GM21786 (cell line): ENCODE data around the gene FNBP1L.

ENCODE experiments used
- ATAC-seq: cut with Tn5 transposase; IDR thresholded peaks from one replicate; pipeline ENCODE4 v1.9.1; 2021; ENCODE audit not compliant: unreplicated experiment

Gene FNBP1L

DNA sequence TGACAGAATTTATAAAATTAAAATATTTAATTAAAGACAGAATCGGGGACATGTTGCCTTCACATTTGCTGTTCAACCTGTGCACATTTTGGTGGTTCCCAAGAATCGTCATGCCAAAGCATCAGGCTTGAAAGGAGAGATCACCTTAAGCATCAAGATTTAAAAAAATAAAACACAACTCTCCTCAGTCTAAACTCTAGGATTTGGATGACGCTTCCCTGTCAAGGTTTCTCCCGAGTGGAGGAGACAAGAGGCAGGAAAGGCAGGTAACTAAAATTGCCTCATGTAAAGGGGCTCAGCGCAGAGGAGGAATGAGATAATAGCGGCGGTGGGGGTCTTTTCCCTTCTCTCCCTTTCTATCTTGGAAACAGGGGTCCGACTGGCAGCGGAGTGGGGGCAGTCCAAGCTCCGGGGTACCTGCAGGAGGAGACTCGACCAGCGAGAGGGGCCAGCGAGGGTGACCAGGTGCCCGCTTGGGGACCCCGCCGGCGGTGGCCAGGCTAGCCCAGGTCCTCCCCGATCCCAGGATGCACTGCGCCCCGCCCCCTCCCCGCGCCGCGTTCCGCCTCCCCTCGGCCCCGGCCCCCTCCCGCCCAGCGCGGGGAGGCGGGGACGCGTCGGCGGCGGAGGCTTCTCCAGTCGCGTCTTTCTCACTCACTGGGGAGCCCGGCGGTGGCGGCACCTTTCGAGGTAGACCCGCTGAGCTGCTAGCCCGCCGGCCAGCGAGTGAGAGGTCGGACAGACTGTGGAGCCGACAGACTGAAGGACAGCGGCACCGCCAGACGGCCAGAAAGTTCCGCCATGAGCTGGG lies at the start of gene FNBP1L:
Gene FNBP1L (plus strand): TSS at position 638 of the 811 bp plus-strand sequence. CDS start 164 bp downstream, at position 802.
- ATAC-seq = no peak

DNA sequence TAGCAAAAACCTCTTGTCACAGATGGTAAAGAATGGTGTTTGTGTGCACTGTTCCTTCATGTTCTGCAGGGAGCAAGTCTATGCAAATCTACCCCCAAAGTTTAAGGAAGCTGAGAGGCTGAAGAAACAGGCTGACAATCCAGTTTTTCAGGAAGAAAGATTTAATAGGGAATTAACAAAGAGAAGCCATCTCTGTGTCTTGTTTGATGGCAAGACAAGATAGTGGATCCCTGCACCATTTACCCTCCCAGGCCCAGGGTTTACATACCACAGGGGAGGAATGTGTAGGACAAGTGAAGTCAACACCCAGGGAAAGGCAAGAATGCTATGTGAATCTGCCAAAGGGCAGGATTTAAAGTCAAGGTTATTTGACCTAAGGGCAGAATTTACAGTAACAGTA lies 48.1 kb upstream of the FNBP1L start:
- ATAC-seq = no peak

DNA sequence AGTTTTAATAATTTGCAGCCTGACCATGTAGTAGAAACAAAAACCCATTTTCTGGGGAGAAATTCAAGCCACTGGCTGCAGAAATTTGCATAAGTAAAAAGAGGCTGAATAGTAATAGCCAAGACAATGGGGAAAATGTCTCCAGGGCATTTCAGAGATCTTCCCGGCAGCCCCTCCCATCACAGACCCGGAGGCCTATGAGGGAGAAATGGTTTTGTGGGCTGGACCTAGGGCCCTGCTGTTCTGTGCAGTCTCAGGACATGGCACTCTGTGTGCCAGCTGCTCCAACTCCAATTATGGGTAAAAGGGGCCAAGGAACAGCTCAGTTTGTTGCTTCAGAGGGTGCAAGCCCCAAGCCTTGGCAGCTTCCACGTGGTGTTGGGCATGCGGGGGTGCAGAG lies 39.7 kb upstream of the FNBP1L start:
- ATAC-seq = no peak

DNA sequence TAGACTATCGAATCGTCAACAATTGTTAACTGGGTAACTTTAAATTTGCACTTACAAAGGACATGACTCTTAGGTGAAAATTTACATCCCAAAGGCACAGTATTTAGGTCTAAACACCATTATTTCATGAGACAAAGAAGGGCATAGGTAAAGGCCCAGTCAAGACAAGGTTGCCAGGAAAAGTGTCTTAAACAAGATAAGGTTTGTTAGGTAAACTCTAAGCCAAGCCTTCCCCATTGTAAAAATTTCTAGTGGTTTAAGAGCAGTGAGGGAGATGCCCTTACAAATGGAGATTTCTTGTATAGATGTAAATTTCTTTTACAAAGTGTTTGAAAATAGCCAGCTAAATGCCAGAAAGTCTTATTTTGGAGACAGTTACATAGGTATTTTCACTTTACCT lies 36.9 kb upstream of the FNBP1L start:
- ATAC-seq = no peak

DNA sequence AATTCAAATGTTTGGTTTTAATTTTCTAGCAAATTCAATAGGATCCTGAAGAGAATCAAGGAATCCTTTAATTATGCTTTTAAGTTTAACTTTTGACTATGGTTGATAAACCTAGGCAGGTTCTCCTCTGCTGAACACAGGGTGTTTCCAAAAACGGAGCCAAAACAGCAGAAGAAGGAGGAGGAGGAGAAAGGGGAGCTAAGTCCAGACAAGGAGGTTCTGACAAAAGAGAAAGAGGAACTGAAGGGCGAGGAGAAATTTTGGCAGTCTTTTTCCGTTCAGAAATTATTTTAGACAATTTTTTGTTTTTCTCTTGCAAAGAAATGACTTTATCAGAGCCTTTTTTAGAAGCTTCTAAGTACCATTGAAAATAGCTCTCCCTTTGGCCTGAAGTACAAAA lies 33.2 kb upstream of the FNBP1L start:
- no peak for ATAC-seq

DNA sequence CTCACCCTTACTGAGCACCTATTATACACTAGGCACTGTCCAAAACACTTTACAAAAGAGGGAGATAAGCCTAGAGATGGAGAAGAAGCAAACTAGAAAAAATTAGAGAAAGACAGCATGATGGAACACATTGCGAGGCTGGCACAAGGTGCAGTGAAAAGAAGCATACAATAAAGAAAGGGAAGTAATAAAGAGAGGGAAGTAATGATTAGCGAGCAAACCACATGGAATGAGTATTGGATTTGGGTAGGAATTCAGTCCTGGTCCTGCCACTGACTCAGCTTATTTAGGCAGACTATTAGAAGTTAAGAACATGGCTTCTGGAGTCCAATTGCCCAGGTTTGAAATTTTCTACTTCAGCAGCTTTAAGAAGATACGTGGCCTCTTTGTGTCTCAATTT lies 32.6 kb upstream of the FNBP1L start:
- ATAC-seq = no peak

DNA sequence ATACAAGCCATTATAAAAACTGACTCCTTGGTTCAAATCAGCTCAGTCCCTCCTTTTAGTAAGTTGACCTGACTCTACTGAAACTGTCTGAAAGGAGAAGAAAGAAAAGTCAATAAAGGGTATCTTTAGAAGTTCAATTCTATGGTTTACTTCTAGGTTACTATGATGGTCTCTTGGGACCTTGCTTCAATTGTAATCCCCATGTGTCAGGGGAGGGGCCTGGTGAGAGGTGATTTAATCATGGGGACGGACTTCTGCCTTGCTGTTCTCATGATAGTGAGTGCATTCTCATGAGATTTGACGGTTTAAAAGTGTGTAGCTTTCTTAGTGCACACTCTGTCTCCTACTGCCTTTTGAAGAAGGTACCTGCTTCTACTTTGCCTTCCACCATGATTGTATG lies 31.7 kb upstream of the FNBP1L start:
- no peak for ATAC-seq

DNA sequence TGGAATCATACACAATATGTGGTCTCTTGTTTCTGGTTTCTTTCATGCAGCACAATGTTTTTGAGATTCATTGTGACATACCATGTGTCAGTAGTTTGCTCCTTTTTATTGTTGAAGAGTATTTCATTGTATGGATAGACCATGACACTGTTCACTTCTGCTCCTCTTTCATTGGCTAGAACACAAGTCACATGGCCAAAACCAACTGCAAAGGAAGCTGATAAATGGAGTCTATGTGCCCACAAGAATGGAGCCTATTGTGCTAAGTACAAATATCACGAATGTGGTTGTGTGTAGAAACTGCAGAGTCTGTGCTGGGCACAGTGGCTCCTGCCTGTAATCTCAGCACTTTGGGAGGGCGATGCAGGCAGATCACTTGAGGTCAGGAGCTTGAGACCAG lies 28.6 kb upstream of the FNBP1L start:
- ATAC-seq = no peak

DNA sequence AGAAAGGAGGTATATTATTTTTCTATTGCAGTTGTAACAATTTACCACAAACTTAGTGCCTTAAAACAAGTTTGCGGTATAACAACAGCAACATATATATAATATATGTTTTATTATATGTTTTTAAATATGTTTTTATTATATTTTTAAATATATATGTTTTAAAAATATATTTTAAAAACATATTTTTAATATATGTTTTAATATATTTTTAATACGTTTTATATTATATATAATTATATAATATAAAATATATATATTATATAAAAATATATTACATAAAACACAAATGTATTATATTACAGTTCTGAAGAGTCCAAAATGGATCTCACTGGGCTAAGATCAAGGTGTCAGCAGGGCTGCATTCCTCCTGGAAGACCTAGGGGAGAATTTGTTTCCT lies 27.5 kb upstream of the FNBP1L start:
- no peak for ATAC-seq

DNA sequence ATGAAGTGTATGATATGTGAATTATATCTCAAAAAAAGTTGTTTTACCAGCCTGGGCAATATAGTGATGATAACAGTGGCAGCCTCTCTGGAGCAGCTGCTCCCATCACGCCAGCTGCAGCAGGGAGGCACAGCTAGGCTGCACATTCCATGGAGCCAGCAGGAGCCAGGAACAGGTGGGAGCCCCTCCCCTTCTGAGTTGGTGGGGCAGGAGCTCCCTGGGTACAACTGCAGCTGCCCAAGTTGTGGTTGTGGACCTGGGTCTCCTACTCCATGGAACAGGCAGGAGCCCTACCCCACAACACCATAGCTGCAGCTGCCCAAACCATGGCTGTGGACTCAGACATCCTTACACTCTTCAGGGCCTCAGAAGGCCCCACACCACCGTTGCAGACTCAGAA lies 21.7 kb upstream of the FNBP1L start:
- ATAC-seq = no peak

DNA sequence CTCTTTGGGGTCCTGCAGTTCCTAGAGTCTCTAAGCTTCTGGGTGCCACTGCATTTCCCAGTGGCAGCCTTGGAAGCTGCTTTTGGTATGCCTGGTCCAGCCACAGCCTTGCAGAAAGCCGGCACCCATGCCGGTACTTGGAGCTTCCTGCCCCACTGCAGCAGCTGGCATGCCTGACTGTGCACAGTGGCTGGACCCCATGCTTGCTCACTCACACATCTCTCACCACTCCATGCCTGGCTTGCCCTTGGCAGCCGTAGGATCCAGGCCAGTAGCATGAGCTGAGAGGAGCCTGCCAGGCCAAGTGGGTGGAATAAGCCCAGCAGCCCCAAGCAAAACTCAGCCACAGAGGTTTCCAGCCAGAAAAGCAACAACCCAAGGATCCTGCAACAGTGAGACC lies 20.3 kb upstream of the FNBP1L start:
- ATAC-seq = no peak

DNA sequence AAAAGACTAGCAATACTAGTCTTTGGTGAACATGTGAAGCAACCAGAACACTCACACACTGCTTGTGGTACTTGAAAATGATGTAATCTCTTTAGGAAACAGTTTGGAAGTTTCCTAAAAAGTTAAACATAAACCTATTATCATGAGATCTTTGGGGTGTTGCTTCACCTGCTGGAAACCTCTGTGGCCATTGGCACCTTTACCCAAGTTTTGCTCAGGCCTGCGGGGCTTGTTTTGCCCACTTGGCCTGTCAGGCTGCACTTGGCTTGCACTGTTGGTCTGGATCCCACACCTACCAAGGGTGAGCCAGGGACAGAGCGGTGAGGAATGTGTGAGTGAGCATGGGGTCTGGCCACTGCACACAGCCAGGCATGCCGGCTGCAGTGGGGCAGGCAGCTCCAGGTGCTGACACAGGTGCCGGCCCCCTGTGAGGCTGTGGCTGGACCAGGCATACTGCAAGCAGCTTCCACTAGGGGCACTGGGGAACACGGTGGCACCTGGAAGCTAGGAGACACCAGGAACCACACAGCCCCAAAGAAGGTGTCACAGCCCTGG lies 14.4 kb upstream of the FNBP1L start:
- ATAC-seq = no peak

DNA sequence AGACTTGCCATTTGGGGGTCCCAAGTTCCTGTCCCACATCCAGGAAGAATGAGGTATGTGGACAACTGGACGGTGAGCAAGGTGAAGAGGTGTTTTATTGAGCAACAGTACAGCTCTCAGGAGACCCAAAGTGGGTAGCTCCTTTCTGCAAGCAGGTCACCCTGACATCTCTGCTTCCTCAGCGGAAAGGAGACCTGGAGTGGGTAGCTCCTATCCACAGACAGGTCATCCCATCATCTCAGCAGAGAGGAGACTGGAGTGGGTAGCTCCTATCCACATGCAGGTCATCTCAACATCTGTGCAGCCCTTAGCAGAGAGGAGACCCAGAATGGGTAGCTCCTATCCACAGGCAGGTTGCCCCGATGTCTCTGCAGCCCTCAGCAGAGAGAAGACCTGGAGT lies 13.8 kb upstream of the FNBP1L start:
- no peak for ATAC-seq

DNA sequence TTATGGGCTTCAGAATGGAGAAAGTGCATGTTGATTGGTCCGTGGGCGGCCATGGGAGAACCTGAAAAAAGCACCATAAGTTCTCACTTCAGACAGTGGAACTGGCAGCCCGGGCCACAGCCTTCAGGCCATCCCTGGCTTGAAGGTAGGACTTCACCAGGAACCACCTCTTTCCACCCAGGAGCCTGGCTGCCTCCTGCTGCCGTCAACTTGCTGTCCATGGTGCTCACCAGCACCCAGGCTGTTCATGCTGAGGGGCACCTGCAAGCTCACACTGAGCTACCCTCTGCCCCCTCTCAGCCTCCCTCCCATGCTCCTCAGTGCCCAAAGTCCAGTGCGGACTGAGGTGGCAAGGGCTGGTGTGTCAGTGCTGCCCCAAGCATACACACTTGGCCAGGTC lies 12.9 kb upstream of the FNBP1L start:
- ATAC-seq = no peak

DNA sequence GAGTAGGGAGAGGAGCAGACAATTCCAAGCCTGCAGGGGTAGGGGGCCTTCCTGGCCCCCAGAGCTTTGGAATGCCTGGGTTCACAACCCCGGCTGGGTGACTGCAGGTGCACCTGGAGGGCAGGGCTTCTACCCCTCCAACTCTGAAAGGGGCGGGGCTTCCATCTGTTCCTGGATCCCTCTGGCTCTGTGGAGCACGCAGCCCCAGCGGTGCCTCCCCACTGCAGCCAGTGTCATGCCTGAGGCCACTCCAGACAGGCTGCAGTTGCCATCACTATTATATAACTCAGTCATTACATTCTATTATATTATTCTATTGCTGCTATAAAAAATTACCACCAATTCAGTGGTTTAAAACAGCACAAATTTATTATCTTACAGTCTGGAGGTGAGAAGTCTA lies 12.5 kb upstream of the FNBP1L start:
- no peak for ATAC-seq

DNA sequence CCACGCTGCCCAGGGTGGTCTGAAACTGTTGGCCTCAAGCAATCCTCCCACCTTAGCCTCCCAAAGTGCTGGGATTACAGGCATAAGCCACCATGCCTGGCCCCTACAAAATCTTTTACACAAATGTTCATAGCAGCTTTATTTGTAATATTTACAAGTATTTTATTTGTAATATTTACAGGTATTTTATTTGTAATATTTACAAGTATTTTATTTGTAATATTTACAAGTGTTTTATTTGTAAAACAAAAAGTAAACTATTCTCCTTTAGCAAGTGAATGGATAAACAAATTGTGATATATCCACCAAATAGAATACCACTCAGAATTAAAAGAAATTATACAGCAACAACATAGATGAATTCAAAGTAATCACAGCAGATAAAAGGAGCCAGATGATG lies 11.4 kb upstream of the FNBP1L start:
- ATAC-seq = no peak

DNA sequence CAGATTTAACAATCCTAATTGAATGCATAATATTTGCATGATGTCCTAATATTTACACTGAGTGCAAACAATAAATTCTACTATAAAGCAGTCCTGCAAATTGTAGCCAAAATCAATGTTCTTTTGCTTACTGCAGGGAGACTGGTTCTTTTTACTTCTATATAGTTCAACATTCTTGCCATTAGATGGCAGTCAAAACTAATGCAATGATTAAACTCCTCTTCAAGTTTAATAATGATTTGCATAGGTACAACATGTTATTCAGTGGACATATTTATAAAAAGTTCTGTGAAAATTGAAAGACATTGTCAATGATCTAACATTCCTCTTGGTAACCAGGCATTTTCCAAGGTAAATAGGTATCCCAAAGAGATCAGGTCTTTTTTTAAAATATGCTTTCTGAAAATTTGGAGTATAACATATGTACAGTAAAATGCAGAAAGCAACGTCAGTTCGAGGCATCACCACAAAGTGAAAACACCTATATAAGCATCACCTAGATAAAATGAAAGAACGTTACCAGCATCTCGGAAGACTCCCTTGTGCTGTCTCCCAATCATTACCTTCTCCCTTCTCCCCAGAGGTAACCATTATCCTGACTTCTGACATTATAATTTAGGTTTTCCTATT lies 9.8 kb upstream of the FNBP1L start:
- ATAC-seq = no peak

DNA sequence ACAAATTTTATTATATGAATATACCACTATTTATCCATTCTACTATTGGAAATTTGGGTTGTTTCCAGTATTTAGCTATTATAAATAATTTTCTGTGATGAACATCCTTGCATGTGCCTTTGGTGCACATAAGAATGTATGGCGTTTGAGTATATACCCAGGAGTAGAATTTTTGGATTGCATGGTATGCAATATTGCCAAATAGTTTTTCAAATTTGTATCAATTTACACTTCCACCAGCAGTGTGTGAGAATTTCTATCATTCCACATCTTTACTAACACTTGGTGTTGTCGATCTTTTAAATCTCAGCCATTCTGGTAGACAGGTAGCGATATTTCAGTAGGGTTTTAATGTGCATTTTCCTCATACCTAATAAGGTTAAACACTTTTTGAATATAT lies 9.2 kb upstream of the FNBP1L start:
- no peak for ATAC-seq

DNA sequence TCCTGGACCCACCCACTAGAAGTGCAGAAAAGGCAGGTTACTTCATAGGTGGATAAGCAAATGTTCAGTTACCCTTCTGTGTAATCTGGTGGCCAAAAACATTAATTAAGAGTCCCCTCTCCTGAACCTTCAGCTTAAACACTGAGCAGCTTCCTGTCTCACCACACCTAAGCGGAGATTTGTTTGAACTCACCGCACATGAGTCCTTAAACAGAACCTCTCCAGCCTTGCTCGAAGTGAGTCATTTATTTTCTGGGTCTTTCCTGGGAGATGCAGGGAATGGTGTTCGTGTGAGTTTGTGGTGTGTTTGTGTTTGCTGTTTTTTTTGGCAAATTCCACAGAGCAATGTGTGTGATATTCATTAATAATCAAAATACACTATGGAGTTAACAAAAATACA lies 7.6 kb upstream of the FNBP1L start:
- no peak for ATAC-seq

DNA sequence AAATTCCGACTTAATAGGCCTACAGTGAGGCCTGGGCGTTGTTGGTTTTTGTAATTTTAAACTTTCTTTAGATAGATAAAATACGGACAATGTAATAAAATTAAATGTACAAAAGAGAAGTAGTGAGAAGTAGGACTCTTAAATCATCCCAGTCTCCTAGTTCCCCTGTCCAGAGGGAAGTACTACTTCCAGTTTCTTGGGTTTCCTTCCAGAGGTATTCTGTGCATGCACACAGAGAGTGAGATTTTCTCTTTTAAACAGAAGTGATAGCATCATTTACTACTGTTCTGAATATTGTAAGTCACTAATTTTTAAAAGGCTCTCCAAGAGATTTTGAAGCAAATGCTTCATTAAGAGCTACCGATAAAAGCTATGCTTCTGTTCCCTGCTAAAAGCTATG lies 7.2 kb upstream of the FNBP1L start:
- no peak for ATAC-seq

DNA sequence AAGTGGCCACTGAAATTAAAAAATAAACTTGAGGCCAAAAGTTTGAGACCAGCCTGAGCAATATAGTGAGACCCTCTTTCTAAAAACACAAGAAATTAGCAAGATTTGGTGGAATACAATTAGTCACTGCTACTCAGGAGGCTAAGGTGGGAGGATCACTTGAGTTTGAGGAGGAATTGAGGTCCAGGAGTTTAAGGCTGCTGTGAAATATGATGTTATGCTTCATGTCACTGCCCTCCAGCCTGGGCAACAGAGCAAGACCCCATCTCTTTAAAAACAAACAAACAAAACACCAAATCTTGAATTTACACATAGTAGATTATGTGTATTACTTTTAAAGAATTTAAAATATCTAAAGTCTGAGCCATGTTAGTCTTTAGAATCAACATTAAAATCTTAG lies 6.3 kb upstream of the FNBP1L start:
- ATAC-seq = no peak

DNA sequence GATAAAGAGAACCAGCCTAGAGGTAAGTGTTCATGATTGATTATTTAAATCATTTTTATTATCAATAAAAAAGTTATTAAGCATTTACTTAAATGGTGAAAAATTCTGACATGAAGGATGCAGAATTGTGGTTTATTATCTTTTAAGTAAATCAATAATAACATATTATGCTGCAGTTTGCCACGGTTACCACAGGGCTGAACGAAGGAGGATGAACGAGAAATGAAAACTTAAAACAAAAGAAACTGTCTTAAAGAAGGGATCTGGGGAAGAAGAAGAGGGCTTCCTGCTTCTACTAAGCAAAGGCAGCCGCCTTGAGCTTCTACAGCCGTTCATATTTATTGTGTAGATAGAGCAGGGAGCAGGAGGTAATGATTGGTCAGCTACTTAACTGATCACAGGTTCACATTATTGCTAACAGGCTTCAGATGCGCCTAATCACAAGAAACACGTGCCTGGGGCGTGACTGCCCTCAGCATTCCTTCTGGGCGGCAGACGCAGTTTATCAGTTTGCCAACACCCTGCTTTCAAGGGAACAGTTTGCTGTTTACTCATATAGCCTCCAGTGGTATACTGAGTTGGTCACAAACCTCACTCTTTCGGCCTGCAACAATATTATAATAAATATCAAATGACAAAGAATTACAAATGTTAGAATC lies 5.8 kb upstream of the FNBP1L start:
- ATAC-seq = no peak
